ENCODE measurements around the gene FRS2.
A peak's percentile ranks its signal among the peaks of the same experiment; 100 is the strongest.
"Not testable (repeated sequence)": the region's sequence is repeated elsewhere in the genome, so short reads cannot be mapped to it uniquely, and the experiment has no call there.

FRS2 gene

GRCh38 chr12:69438539-69438938 is 31.6 kb upstream of the FRS2 start:
- DNase-seq = no peak
- H3K27me3 ChIP-seq (replicated peaks) = no peaks in the 10 kb centered on the region
- in situ Hi-C loops (cut with HindIII; ENCODE audit: low pct_ligation_motif_present, low sequenced_read_pairs) = no loop called here
- H3K4me3 ChIP-seq (ENCODE audit: low read depth, low read length) = no peak overlapping the region
- TF ChIP-seq CTCF (IDR thresholded peaks at IDR 0.05; ENCODE audit: low read depth, low read length, missing control alignments) = no peak
- H3K27ac ChIP-seq = no peak overlapping the region
- no peaks in the 10 kb centered on the region for H3K36me3 ChIP-seq (replicated peaks)

- Histone ChIP-seq H3K27me3 (replicated peaks) (no peaks in the 10 kb centered on the region), H3K27ac (no peak overlapping the region), H3K4me3 (ENCODE audit: low read depth, low read length) (no peak overlapping the region), H3K36me3 (replicated peaks) (no peaks in the 10 kb centered on the region)
- no peak for TF ChIP-seq CTCF (IDR thresholded peaks at IDR 0.05; ENCODE audit: low read depth, low read length, missing control alignments)
- in situ Hi-C loops (cut with HindIII; ENCODE audit: low pct_ligation_motif_present, low sequenced_read_pairs) = no loop called here
- DNase-seq = no peak
Measured at GRCh38 chr12:69440016-69440415, 30.2 kb upstream of the FRS2 start.

- no peak for TF ChIP-seq CTCF (IDR thresholded peaks at IDR 0.05; ENCODE audit: low read depth, low read length, missing control alignments)
- Histone ChIP-seq H3K4me3 (ENCODE audit: low read depth, low read length) (no peak overlapping the region), H3K27ac (no peak overlapping the region), H3K36me3 (replicated peaks) (no peaks in the 10 kb centered on the region), H3K27me3 (replicated peaks) (no peaks in the 10 kb centered on the region)
- DNase-seq = no peak
- in situ Hi-C loops (cut with HindIII; ENCODE audit: low pct_ligation_motif_present, low sequenced_read_pairs) = no loop called here
Measured at GRCh38 chr12:69440886-69441285, 29.3 kb upstream of the FRS2 start.

- peak overlapping the region; percentile 16 for H3K27ac ChIP-seq
- no peak for TF ChIP-seq CTCF (IDR thresholded peaks at IDR 0.05; ENCODE audit: low read depth, low read length, missing control alignments)
- H3K27me3 ChIP-seq (replicated peaks) = no peaks in the 10 kb centered on the region
- no peaks in the 10 kb centered on the region for H3K36me3 ChIP-seq (replicated peaks)
- DNase-seq = peak; percentile 60
- no peak overlapping the region for H3K4me3 ChIP-seq (ENCODE audit: low read depth, low read length)
- in situ Hi-C loops (cut with HindIII; ENCODE audit: low pct_ligation_motif_present, low sequenced_read_pairs) = no loop called here
Measured at GRCh38 chr12:69442894-69443293, 27.3 kb upstream of the FRS2 start.

GRCh38 chr12:69443916-69444315 is 26.3 kb upstream of the FRS2 start:
- Histone ChIP-seq H3K36me3 (replicated peaks) (no peaks in the 10 kb centered on the region), H3K27ac (no peak overlapping the region), H3K4me3 (ENCODE audit: low read depth, low read length) (no peak overlapping the region), H3K27me3 (replicated peaks) (no peaks in the 10 kb centered on the region)
- in situ Hi-C loops (cut with HindIII; ENCODE audit: low pct_ligation_motif_present, low sequenced_read_pairs) = no loop called here
- DNase-seq = no peak
- TF ChIP-seq CTCF (IDR thresholded peaks at IDR 0.05; ENCODE audit: low read depth, low read length, missing control alignments) = no peak

- in situ Hi-C loops (cut with HindIII; ENCODE audit: low pct_ligation_motif_present, low sequenced_read_pairs) = no loop called here
- H3K27me3 ChIP-seq (replicated peaks) = no peaks in the 10 kb centered on the region
Measured at GRCh38 chr12:69447892-69448291, 22.3 kb upstream of the FRS2 start.

GRCh38 chr12:69452598-69453132 is 17.5 kb upstream of the FRS2 start:
- H3K27ac ChIP-seq; H3K4me3 ChIP-seq (ENCODE audit: low read depth, low read length); H3K36me3 ChIP-seq (replicated peaks); in situ Hi-C loops (cut with HindIII; ENCODE audit: low pct_ligation_motif_present, low sequenced_read_pairs); H3K27me3 ChIP-seq (replicated peaks); DNase-seq: not testable (repeated sequence)

More at GRCh38 chr12:69447892-69448291, 22.3 kb upstream of the FRS2 start:
- TF ChIP-seq CTCF (IDR thresholded peaks at IDR 0.05; ENCODE audit: low read depth, low read length, missing control alignments) = no peak
- Histone ChIP-seq H3K27ac (no peak overlapping the region), H3K4me3 (ENCODE audit: low read depth, low read length) (no peak overlapping the region), H3K36me3 (replicated peaks) (no peaks in the 10 kb centered on the region)
- DNase-seq = no peak
